ENCODE measurements around the gene MAP4K4.

DNA sequence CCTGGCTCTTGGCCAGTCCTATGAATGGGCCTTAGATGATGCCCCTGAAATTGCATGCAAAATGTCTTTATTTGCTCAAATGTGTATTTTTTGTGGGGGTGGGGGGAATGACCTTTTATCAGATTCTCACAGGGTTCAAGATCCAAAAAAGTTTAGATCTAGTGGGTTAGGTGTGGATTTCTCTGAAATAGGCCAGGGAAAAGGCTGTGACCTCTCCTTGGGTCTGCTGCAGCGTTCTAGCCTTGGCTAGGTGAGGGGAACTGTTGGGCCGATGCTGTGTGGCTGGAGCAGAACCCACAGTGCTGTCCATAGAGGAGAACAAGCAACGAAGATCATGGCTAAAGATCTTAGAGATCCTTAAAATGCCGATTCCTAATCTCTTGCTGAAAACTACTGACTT lies 163.9 kb downstream of the MAP4K4 start:
- TF ChIP-seq, protein P1, sequence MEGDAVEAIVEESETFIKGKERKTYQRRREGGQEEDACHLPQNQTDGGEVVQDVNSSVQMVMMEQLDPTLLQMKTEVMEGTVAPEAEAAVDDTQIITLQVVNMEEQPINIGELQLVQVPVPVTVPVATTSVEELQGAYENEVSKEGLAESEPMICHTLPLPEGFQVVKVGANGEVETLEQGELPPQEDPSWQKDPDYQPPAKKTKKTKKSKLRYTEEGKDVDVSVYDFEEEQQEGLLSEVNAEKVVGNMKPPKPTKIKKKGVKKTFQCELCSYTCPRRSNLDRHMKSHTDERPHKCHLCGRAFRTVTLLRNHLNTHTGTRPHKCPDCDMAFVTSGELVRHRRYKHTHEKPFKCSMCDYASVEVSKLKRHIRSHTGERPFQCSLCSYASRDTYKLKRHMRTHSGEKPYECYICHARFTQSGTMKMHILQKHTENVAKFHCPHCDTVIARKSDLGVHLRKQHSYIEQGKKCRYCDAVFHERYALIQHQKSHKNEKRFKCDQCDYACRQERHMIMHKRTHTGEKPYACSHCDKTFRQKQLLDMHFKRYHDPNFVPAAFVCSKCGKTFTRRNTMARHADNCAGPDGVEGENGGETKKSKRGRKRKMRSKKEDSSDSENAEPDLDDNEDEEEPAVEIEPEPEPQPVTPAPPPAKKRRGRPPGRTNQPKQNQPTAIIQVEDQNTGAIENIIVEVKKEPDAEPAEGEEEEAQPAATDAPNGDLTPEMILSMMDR (IDR thresholded peaks at IDR 0.05) = no peak
- TF ChIP-seq POLR2A (IDR thresholded peaks at IDR 0.05) = no peak
